Keratinocyte (primary cell): ENCODE measurements around the gene LLCFC1. TPM values are rescaled to one million over a fixed set of nuclear protein-coding genes. Genes with fewer than 3 reads are reported as not detected.

Experiments
- DNase-seq: peaks from one replicate; pipeline ENCODE4 v3.0.0-alpha.2; 2011; ENCODE audit warnings: low read depth, missing footprints, low spot score
- FAIRE-seq: peaks from 2 replicates; lab custom pipeline; 2011; peaks lifted over from hg19 to GRCh38; lab: Jason Lieb, UNC
- H2AFZ ChIP-seq: 2 replicates; pipeline ENCODE4 v1.6.0; 2012; ENCODE audit warnings: low read length, control low read depth, inconsistent platforms; ENCODE audit not compliant: control insufficient read depth
- H3K27ac ChIP-seq: 2 replicates; pipeline ENCODE4 v1.5.1; 2011; ENCODE audit warnings: low read length; ENCODE audit not compliant: control insufficient read depth, insufficient read depth
- H3K27me3 ChIP-seq: 3 replicates; pipeline ENCODE4 v1.6.0; 2011; ENCODE audit warnings: low read length; ENCODE audit not compliant: control insufficient read depth, insufficient read depth; ENCODE audit errors: extremely low read depth
- H3K36me3 ChIP-seq, 2 experiments: 2 replicates in 1 of 2; 3 replicates in 1 of 2; pipeline ENCODE4 v1.5.1; 2011; ENCODE audit warnings: low read length in 2 of 2, mild to moderate bottlenecking in 1 of 2; ENCODE audit not compliant: control insufficient read depth in 2 of 2, insufficient read depth in 2 of 2; ENCODE audit errors: extremely low read depth in 1 of 2
- H3K4me1 ChIP-seq: 3 replicates; pipeline ENCODE4 v1.5.1; 2011; ENCODE audit warnings: low read length; ENCODE audit not compliant: control insufficient read depth, insufficient read depth; ENCODE audit errors: extremely low read depth
- H3K4me2 ChIP-seq: 3 replicates; pipeline ENCODE4 v1.6.0; 2011; ENCODE audit warnings: low read depth, low read length; ENCODE audit not compliant: control insufficient read depth, insufficient read depth; ENCODE audit errors: extremely low read depth
- H3K4me3 ChIP-seq, 3 experiments: fragments of 200-600 bp in 1 of 3; sonication (generic) in 1 of 3; 2 replicates in 2 of 3; 3 replicates in 1 of 3; pipeline ENCODE4 v1.5.1; 2011 to 2016; ENCODE audit warnings: low read length in 3 of 3, mild to moderate bottlenecking in 3 of 3, control low read depth in 2 of 3, inconsistent platforms in 1 of 3, low read depth in 1 of 3, mixed read lengths in 1 of 3, mixed run types in 1 of 3, moderate library complexity in 1 of 3; ENCODE audit not compliant: control insufficient read depth in 2 of 3, insufficient read depth in 2 of 3; ENCODE audit errors: extremely low read depth in 1 of 3
- H3K79me2 ChIP-seq: 2 replicates; pipeline ENCODE4 v1.6.0; 2012; ENCODE audit warnings: low read length; ENCODE audit not compliant: control insufficient read depth, insufficient read depth
- H3K9ac ChIP-seq: 3 replicates; pipeline ENCODE4 v1.6.0; 2011; ENCODE audit warnings: low read length; ENCODE audit not compliant: control insufficient read depth, insufficient read depth; ENCODE audit errors: extremely low read depth
- H3K9me1 ChIP-seq: 3 replicates; pipeline ENCODE4 v1.6.0; 2011; ENCODE audit warnings: low read length; ENCODE audit not compliant: control insufficient read depth, insufficient read depth; ENCODE audit errors: extremely low read depth
- H3K9me3 ChIP-seq: 2 replicates; pipeline ENCODE4 v1.5.1; 2012; ENCODE audit warnings: low read depth, low read length; ENCODE audit not compliant: control insufficient read depth
- H4K20me1 ChIP-seq: 3 replicates; pipeline ENCODE4 v1.6.0; 2011; ENCODE audit warnings: low read length; ENCODE audit not compliant: control insufficient read depth, insufficient read depth; ENCODE audit errors: extremely low read depth
- CTCF ChIP-seq, 3 experiments: IDR thresholded peaks in 1 of 3; conservative IDR thresholded peaks in 1 of 3; optimal IDR thresholded peaks in 1 of 3; 2 replicates in 2 of 3; 3 replicates in 1 of 3; pipeline versions ENCODE3 to v1.5.1; 2011; ENCODE audit warnings: low read length in 3 of 3, mild to moderate bottlenecking in 3 of 3, moderate library complexity in 2 of 3, control low read depth in 1 of 3, inconsistent platforms in 1 of 3; ENCODE audit not compliant: insufficient read depth in 2 of 3; ENCODE audit errors: extremely low read depth in 1 of 3
- EZH2 ChIP-seq: IDR thresholded peaks from one replicate; pipeline ENCODE4 v1.6.1; 2012; ENCODE audit warnings: inconsistent platforms, mild to moderate bottlenecking, low read length, moderate library complexity
- dilution Hi-C: fragments of 300-500 bp; cut with MboI; formaldehyde crosslinking; loops from one replicate; pipeline ENCODE4 v1.7.0; 2020; ENCODE audit warnings: low sequenced_read_pairs; ENCODE audit not compliant: extremely low pct_ligation_motif_present
- polyA plus RNA-seq, 5 experiments: library from polyadenylated mRNA; depleted of rRNA in 3 of 5; stranded (reverse) in 3 of 5; stranded (forward) in 1 of 5; unstranded in 1 of 5; fragments of >200 nt; gene quantifications; 1 replicate in 1 of 5; 2 replicates in 3 of 5; 3 replicates in 1 of 5; pipeline versions ENCODE4 v1.2.1 to v1.2.3, GENCODE V29; 2011 to 2012; ENCODE audit warnings: missing spikeins in 2 of 5, low read depth in 1 of 5, low replicate concordance in 1 of 5

Gene LLCFC1
- polyA plus RNA-seq, 1 donor (not counting 4 experiments of a cell fraction or from before 2014, with no cell fraction given), result not detected

- DNase-seq (no peak), FAIRE-seq (no peak)
- Histone ChIP-seq H3K4me1 (no peaks in the 10 kb centered on the region), H3K27ac (no peak overlapping the region), H3K79me2 (no peaks in the 10 kb centered on the region), H3K9me1 (no peaks in the 10 kb centered on the region), H3K9ac (no peak overlapping the region), H3K4me2 (no peak overlapping the region), H3K36me3 (no peaks in the 10 kb centered on the region), H4K20me1 (no peaks in the 10 kb centered on the region), H3K27me3 (no peaks in the 10 kb centered on the region), H3K9me3 (no peaks in the 10 kb centered on the region), H3K4me3 (no peak overlapping the region), H2AFZ (no peak overlapping the region)
- dilution Hi-C loops, result no loop called here
- TF ChIP-seq EZH2 (no peak), CTCF (optimal IDR thresholded peaks at IDR 0.05 in 1 of 3, IDR thresholded peaks at IDR 0.05 in 1 of 3, conservative IDR thresholded peaks at IDR 0.05 in 1 of 3; ENCODE audit: extremely low read depth in 1 of 3, insufficient read depth in 2 of 3, low read length in 3 of 3) (no peak)
Measured at GRCh38 chr7:142905759-142906158, 33.5 kb upstream of the LLCFC1 start.

GRCh38 chr7:142906643-142907042, 32.6 kb upstream of the LLCFC1 start:
- Histone ChIP-seq H2AFZ (no peak overlapping the region), H3K9me3 (no peaks in the 10 kb centered on the region), H3K36me3 (no peaks in the 10 kb centered on the region), H3K9ac (no peak overlapping the region), H3K4me3 (no peak overlapping the region), H3K4me2 (no peak overlapping the region), H4K20me1 (no peaks in the 10 kb centered on the region), H3K27me3 (no peaks in the 10 kb centered on the region), H3K4me1 (no peaks in the 10 kb centered on the region), H3K79me2 (no peaks in the 10 kb centered on the region), H3K9me1 (no peaks in the 10 kb centered on the region), H3K27ac (no peak overlapping the region)
- FAIRE-seq, result no peak
- no peak for DNase-seq
- no peak for TF ChIP-seq EZH2
- no peak for TF ChIP-seq CTCF (optimal IDR thresholded peaks at IDR 0.05 in 1 of 3, IDR thresholded peaks at IDR 0.05 in 1 of 3, conservative IDR thresholded peaks at IDR 0.05 in 1 of 3; ENCODE audit: extremely low read depth in 1 of 3, insufficient read depth in 2 of 3, low read length in 3 of 3)
- dilution Hi-C loops, result no loop called here
